GM12873 (cell line): ENCODE data around the gene PEX14.

Source experiments
- CTCF ChIP-seq: IDR thresholded peaks from 2 replicates; pipeline ENCODE4 v1.5.1; 2012; ENCODE audit warnings: low read depth, mild to moderate bottlenecking, moderate library complexity, low read length, control low read depth; ENCODE audit not compliant: insufficient read depth; ENCODE audit errors: missing control alignments

Gene PEX14

GRCh38 chr1:10474613-10475507, at the start of gene PEX14:
Gene PEX14, plus strand, starts transcription at chr1:10474950. Its CDS starts 17 bp downstream, at chr1:10474967.
- TF ChIP-seq CTCF: no peak

- TF ChIP-seq CTCF: no peak
Measured at GRCh38 chr1:10428984-10429383, 45.8 kb upstream of the PEX14 start.

- TF ChIP-seq CTCF: no peak
Measured at GRCh38 chr1:10429868-10430215, 44.9 kb upstream of the PEX14 start.

GRCh38 chr1:10430216-10431069, 44.3 kb upstream of the PEX14 start, which contains the start of gene CENPS:
Gene CENPS, plus strand, starts transcription at chr1:10430433. Its CDS starts 85 bp downstream, at chr1:10430518.
- peak; percentile 92 for TF ChIP-seq CTCF

- no peak for TF ChIP-seq CTCF
Measured at GRCh38 chr1:10431070-10431730, 43.5 kb upstream of the PEX14 start.

GRCh38 chr1:10432910-10433700, 41.6 kb upstream of the PEX14 start:
- TF ChIP-seq CTCF: no peak
